GM12874 (cell line): ENCODE data around the gene GLRX5.

Source experiments
- CTCF ChIP-seq: IDR thresholded peaks from 2 replicates; pipeline ENCODE4 v1.5.1; 2011; ENCODE audit warnings: low read depth, mild to moderate bottlenecking, control low read depth, low read length, moderate library complexity; ENCODE audit not compliant: insufficient read depth

Gene GLRX5

GRCh38 chr14:95577067-95577800, 42.4 kb downstream of the GLRX5 start:
- TF ChIP-seq CTCF = no peak

GRCh38 chr14:95577870-95578269, 43.0 kb downstream of the GLRX5 start:
- TF ChIP-seq CTCF = no peak

- no peak for TF ChIP-seq CTCF
These were observed 51.2 kb downstream of the GLRX5 start for GRCh38 chr14:95585953-95586620.
